HG03432 (cell line): ENCODE results near the gene CUX1.
"Not testable (repeated sequence)": the region's sequence is repeated elsewhere in the genome, so short reads cannot be mapped to it uniquely, and the experiment has no call there.

ENCODE experiments used
- ATAC-seq: cut with Tn5 transposase; IDR thresholded peaks from one replicate; pipeline ENCODE4 v1.9.1; 2021; ENCODE audit warnings: mild to moderate bottlenecking, moderate library complexity; ENCODE audit not compliant: unreplicated experiment

Gene CUX1

DNA sequence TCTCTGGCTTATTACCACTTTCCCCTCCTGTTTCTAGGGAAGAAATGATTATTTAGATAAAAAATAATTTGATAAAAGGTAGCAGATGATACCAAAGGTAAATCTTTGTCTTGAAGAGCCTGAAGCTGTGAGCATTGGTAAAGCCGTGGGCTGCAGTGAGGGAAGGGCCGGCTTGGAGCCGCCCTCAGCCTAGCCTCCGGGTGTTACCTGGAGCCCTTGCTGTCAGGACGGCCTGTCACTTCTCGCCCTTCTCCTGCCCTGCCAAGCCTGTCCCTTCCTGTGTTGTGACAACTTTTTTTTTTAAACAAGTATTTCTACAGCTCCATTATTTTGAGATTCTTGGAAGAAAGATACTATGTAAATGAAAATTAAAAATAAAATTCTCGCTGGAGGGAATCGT, 7.0 kb downstream of the CUX1 start:
- ATAC-seq = no peak

DNA sequence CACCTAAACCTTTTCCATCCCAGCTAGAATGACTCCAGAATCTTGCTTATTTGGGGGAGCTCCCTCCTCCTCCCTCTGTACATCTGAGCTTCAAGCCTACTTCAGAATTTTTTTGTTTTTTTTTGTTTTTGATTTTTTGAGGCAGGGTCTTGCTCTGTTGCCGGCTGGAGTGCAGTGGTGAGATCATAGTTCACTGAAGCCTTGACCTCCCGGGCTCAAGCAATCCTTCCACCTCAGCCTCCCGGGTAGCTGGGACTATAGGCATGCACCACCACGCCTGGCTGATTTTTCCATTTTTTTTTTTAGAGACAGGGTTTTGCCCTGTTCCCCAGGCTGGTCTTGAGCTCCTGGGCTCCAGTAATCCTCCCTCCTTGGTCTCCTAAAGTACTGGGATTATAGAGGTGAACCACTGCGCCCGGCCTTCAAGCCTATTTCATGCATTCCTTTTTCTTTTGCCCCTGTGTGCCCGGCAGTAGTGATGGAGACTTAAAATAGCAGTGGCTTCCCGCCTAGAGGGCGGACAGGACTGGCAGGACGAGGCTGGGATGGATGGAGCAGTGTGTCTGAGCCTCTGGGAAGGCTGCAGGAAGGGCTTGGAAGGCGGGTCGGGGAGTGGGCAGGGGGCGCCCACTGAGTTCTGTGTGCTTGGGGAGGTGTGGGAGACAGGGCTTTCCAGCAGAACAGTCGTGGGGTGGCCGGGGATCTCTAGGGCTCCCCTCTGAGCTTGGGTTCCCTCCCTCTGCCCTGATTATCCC, 8.8 kb downstream of the CUX1 start:
- ATAC-seq = no peak

DNA sequence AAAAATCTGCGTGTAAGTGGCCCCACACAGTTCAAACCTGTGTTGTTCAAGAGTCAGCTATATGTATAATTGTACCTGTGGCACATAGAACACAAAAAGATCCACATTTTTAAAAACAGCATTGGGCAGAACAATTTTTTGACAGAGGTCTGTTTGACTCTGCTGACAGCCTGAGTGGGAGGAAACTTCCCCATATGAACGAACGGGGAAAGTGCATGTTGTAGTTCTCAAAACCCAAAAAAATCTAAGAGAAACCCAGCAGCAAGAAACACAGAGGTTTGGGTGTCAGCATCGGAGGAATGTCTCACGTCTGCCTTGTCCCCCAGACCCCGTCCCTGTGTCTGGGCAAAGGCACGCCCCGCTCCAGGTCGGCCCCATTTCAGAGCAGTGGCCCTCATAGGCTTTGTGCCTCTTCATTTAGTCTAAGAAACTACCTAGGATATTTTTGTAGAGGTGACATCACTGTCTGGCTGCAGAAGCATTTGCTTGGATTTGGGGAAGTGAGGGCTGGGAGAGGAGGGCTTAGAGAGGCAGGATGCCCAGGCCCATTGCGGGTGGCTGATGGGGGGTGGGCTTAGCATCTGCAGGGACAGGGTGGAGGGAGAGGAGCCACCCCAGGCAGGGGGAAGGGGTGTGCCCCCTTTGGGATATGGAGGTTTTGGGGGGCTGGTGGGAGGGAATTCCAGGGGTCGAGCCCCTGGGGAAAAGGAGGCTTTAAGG, 11.0 kb downstream of the CUX1 start:
- ATAC-seq = no peak

DNA sequence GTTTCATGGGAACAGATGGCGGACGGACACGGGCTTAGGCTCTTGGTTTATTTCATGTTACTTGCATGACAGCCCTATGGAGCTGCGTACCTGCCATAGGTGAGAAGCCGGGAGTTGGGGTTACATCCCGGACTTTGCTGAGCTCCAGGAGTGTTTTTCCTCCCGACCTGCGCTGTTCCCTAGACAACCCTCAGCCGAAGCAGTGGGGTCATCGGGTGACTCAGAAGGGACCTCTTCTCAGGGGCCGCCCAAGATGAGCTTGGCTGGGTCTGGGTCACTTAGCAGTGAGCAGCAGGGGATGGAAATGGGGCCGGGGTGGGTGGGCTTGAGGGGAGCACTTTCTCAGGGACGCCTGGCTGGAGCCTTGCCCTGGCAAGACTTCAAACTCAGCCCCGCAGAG, 11.9 kb downstream of the CUX1 start:
- ATAC-seq = no peak

DNA sequence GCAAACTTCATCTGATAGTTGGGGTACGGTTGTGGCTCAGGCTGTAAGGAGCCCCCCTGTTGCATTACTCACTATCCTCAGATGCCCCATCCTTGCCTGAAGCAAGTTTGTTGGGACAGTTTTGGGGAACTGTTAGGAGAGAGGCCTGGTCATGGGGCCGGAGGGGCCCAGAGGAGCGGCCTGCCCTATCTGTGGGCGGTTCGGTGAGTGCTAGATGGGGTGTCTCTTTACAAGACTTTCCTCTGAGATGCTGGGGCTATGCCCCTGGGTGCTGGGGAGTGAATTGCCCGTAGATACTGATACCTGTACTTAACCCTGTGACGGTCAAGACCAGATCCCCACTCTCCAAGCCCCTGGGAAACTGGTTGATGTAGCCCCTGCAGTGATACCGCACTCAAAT, 12.4 kb downstream of the CUX1 start:
- no peak for ATAC-seq

DNA sequence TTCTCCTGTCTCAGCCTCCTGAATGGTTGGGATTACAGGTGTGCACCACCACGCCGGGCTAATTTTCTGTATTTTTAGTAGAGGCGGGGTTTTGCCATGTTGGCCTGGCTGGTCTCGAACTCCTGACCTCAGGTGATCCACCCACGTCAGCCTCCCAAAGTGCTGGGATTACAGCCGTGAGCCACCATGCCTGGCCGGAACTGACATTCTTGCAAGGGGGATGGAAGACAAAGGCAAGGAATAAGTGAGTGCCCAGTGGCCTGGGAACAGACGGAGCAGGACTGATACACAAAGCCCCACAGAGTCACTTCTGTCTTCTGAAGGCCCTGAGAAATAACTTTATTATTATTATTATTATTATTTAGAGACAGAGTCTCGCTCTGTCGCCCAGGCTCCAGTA, 14.0 kb downstream of the CUX1 start:
- not testable (repeated sequence) for ATAC-seq

DNA sequence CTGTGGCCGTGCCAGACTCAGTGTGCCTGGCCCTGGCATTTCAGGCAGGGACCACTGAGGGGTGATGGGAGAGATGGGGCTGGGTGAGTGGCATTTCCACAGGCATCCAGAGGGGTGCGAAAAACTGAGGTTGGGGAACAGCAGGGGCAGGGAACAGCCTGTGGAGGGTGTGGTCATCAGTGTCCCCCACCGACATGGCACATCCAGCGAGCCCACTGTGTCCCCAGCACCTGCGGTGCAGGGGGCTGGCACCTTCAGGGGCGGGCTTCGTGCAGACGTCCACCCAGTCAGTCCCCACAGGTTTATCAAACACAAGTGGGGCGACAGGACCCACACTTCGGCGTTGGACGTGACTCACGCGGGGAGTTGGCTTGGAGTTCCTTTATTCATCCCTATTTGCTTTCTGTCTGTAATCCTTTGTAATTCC, 14.8 kb downstream of the CUX1 start:
- ATAC-seq = no peak

DNA sequence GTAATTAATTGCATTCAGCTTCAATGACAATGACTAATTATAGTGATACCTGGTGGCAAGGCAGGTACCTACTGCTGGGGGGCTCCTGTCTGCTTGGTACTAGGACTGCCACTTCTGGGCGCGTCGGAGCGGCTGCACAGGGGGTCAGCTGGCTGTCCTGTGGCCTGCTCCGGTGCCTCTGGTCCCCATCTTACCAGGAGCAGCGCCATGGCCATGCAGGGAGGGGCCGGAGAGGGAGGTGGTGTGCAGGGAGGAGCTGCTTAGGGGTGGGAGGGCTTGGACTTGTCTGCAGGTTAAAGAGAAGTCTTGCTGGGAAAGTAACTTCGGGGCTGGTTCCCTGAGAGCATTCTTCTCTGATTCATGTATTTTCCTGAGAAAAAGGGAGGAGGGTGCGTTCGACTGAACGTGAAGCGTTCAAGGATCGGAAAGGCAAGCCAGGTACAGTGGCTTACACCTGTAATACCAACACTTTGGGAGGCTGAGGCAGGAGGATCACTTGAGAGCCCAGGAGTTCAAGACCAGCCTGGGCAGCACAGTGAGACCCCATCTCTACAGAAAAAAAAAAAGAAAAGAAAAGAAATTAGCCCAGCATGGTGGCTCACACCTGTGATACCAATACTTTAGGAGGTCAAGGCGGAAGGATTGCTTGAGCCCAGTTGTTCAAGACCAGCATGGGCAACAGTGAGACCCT, 15.4 kb downstream of the CUX1 start:
- no peak for ATAC-seq

DNA sequence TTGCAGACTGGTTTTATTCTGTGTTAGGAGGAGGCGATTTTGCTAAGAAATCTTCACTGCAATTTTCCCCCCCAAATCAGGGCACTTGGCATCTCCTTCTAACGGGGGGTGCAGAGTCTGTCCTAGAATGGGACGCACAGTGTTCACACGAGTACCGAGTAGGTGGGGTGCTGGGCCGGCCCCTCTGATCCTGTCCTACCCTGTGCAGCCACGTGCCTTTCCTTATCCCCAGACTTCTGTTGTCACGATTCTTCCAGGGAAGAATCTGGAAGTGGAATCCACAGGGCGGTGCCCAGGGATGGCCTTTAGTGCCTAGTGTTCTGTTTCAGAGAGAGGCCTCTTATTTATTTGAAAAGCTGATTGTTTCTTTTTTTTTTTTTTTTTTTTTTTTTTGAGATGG, 16.4 kb downstream of the CUX1 start:
- ATAC-seq = no peak

DNA sequence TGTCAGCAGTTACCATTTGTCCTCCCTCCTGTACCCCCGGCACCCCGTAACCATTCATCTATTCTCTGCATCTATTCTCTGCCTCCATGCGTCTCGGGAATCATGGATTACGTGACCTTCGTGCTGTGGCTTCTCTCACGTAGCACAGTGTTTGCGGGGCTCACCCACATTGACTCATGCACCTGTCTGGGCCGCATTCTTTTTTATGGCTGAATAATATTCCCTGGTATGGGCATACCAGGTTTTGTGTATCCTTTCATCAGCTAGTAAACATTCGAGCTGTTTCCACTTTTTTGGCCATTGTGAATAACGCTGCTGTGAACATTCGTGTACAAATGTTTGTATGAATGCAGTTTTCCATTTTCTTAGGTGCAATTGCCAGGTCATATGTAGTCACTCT, 17.7 kb downstream of the CUX1 start:
- no peak for ATAC-seq

DNA sequence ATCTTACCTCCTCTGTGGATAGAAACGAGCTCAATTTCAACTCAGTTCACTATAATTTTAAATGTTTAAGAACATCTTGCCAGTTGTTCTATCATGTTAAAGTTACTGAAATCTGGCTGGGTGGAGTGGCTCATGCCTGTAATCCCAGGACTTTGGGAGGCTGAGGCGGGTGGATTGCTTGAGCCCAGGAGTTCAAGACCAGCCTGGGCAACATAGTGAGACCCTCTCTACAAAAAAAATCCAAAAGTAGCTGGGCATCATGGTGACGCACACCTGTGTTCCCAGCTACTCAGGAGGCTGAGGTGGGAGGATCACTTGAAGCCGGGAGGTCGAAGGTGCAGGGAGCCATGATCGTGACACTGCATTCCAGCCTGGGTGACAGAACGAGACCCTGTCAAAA, 20.0 kb downstream of the CUX1 start:
- ATAC-seq = not testable (repeated sequence)

DNA sequence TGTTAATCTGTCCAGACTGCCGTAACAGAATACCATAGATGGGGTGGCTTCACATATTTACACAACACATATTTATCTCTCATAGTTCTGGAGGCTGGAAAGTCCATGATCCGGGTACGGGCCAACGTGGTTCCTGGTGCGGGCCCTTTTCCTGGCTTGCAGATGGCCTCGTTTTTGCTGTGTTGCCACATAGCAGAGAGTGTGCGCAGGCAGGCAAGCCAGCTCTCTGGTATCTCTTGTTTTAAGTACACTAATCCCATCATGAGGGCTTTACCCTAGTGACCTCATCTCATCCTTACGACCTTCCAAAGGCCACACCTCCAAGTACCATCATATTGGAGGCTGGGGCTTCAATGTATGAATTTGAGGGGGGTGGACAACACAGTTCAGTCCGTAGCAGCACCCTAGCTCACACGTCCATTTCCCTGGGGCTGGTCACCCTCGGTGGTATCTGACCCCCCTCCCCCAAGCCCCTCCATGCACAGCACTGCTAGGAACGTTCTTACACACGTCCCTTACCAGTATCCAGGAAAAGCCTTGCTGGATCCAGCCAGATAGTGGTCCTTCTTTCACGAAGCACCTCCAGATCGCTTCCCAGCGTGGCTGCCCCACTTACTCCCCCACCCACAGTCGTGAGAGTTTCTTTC, 21.5 kb downstream of the CUX1 start:
- ATAC-seq = no peak

DNA sequence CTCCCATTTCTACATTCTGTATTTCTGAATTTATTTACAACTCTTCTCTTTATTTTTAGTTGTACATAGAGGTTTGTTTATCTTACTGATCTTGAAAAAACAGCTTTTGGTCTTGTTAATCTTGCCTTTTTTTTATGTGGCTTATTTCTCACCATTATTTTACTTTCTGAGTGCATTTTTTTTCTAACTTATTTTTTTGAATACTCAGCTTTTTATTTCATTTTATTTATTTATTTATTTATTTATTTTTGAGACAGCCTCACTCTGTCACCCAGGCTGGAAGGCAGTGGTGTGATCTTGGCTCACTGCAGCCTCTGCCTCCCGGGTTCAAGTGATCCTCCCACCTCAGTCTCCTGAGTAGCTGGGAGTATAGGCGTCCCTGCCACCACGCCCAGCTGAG, 23.9 kb downstream of the CUX1 start:
- ATAC-seq = no peak

DNA sequence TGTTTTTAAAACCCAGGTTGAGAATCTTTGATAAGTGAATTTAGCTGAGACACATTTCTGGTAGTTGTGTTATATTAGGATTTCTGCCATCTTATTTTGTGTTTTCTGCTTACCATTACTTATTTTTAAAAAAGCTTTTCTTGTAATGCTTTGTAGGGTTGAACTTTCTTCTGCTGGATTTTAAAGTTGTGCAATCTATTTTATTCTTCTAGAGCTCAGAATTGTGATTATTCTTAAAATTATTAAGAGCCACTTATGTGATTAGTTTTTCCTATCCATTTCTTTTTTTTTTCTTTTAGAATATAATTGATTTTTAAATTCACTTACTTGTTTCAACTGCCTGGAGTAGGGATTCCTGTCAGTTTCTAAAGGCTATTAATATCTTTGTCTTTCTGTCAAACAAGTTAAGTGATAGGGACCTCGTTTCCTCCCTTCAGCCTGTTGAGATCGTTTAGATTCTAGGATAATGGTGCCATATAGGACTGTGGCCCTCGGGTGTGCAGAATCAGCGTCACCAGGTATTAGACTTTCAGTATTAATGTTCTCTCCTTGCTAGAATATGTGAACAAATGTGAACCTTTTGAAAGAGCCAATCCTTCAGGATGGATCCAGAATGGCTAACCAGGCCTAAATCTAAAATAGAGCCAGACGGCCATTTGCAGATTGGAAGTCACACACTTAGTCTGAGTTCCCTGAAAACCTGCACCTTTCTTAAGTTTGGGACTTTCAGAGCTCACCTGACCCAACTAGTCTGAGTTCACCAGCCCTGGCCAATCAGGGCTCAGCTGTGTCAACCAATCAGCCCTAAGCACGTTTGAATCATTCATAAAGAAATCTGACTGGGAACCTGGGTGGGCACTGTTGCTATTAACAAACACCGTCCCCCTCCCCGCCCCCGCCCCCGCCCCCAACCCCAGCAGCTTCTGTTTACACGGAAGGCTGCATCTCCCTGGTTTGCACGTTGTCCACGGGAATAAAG, 26.2 kb downstream of the CUX1 start:
- ATAC-seq = no peak

DNA sequence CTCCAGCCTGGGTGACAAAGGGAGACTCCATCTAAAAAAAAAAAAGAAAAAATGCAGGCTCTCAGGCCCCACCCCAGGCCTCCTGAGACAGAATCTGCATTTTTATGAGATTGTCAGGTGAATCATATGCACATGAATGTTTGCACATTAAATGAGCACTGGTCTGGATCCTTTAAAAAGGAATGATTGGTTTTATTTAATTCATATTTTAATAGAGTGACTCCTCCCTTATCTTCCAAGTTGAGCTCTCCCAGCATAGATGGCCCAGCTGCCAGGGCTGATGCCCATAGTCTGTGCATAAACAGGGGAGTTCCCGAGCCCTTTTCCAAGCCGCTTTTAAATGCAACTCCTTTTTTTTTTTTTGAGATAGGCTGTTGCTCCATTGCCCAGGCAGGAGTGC, 28.5 kb downstream of the CUX1 start:
- ATAC-seq = no peak

DNA sequence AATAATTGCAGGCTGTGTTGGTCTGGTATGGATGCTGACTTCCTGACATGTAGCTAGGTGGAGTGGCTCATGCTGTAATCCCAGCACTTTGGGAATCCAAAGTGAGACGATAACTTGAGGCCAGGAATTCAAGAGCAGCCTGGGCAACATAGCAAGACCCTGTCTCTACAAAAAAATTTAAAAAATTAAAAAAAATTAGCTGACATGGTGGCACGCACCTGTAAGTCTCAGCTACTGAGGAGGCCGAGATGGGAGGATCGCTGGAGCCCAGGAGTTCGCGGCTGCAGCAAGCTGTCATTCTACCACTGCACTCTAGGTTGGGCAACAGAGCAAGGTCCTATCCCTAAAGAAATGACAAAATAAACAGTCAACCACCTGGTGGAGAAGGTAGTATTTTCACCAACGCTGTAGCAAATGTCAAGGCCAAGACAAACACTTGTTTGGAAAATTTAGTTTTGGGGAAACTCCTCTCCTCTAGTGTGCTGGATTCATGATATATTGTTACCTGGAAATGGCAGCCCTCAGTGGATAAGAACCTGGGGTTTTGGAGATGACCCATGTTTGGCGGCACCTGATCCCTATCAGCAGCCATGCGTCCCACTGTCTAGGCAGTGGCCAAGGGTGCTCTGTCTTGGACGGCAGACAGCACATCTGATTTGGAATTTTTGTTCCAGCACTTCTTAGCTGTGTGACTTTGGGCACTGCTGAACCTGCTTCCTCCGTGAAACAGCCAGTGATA, 29.5 kb downstream of the CUX1 start:
- ATAC-seq = no peak

DNA sequence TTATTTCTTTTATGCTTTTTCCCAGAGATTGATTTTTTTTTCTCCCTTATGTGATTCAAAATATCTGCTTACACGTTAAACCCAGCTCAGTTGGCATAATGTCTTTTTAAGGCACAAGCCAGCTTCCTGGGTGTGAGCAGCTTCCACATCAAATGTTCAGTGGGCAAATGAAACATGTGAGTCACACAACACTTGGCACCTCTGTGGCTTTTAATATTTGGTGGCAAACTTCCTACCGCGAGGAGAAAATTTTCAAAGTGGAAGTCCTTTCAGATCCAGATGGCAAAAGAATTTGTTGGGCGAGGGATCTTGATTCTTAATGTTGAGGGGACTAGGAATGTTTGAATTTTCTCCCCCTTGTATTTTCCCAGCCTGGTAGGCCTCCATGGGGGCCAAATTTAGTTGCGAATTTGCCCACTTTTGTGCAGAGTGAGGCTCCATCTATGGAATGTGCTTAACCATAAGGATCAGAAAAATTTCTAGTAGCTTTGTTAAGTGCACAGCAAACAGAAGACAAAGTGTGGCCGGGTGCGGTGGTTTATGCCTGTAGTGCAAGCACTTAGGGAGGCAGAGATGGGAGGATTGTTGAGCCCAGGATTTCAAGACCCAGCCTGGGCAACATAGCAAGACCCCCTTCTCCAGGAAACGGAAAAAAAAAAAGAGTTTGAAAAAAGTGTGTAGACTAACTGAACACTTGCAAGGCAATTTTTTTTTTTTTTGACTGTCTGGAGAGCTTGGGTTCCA, 31.0 kb downstream of the CUX1 start:
- ATAC-seq = no peak

DNA sequence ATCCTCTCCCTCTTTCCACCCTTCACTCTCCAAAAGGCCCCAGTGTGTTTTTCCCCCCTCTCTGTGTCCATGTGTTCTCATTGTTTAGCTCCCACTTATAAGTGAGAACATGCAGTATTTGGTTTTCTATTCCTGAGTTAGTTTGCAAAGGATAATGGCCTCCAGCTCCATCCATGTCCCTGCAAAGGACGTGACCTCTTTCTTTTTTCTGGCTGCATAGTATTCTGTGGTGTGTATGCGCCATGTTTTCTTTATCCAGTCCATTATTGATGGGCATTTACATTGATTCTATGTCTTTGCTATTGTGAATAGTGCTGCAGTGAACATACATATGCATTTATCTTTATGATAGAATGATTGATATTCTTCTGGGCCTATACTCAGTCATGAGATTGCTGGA, 31.9 kb downstream of the CUX1 start:
- not testable (repeated sequence) for ATAC-seq

DNA sequence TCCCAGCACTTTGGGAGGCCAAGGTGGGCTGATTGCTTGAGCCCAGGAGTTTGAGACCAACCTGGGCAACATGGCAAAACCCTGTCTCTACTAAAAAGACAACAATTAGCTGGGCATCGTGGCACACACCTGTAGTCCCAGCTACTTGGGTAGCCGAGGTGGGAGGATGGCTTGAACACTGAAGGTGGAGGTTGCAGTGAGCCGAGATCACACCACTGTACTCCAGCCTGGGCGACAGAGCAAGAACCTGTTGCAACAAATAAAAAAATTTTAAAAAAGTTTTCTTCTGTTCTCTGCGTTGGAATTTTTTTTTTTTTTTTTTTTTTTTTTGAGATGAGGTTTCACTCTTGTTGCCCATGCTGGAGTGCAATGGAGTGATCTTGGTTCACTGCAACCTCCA, 34.9 kb downstream of the CUX1 start:
- ATAC-seq = not testable (repeated sequence)
